Naive thymus-derived CD4-positive, alpha-beta T cell (primary cell): ENCODE data around the gene RPL38. TPM values are rescaled to one million over a fixed set of nuclear protein-coding genes. Genes with fewer than 3 reads are reported as not detected.
"Not testable (repeated sequence)": the region's sequence is repeated elsewhere in the genome, so short reads cannot be mapped to it uniquely, and the experiment has no call there.

Experiments
- ATAC-seq: fragments of 150-1000 bp; cut with Tn5 transposase; 2 replicates; pipeline ENCODE4 v1.10.0; 2021; ENCODE audit warnings: mild to moderate bottlenecking, moderate library complexity
- CTCF ChIA-PET: fragments of 350-600 bp; sonication (Branson Sonifier 250); formaldehyde crosslinking; loops from one replicate; lab custom pipeline; 2021; ENCODE audit warnings: antibody characterized with exemption; lab: Charles Lee
- POLR2A ChIA-PET: fragments of 350-600 bp; sonication (Branson Sonifier 250); formaldehyde crosslinking; loops from one replicate; lab custom pipeline; 2021; ENCODE audit warnings: antibody characterized with exemption, inconsistent platforms; lab: Charles Lee
- DNase-seq, 9 donors: peaks; one replicate each; pipeline versions ENCODE4 v3.0.0 to v3.0.0-alpha.2; 2020 to 2022; ENCODE audit warnings: mixed read lengths in 1 of 9
- H3K27ac ChIP-seq: one replicate; pipeline ENCODE4 v1.7.0; 2013; ENCODE audit warnings: mild to moderate bottlenecking, low read depth, low read length, moderate library complexity
- H3K27me3 ChIP-seq, 2 donors: one replicate each; pipeline ENCODE4 v1.7.0; 2013; ENCODE audit warnings: low read length in 2 of 2, mild to moderate bottlenecking in 2 of 2, moderate library complexity in 2 of 2; ENCODE audit not compliant: control insufficient read depth in 2 of 2, insufficient read depth in 2 of 2
- H3K36me3 ChIP-seq, 3 experiments: 1 replicate in 2 of 3; 2 replicates in 1 of 3; pipeline ENCODE4 v1.7.0; 2013; ENCODE audit warnings: low read length in 3 of 3, mild to moderate bottlenecking in 3 of 3, moderate library complexity in 1 of 3; ENCODE audit not compliant: insufficient read depth in 3 of 3, control insufficient read depth in 2 of 3
- H3K4me1 ChIP-seq, 2 donors: one replicate each; pipeline ENCODE4 v1.7.0; 2013; ENCODE audit warnings: low read length in 2 of 2, mild to moderate bottlenecking in 2 of 2, moderate library complexity in 1 of 2; ENCODE audit not compliant: control insufficient read depth in 2 of 2, insufficient read depth in 2 of 2
- H3K4me3 ChIP-seq: 2 replicates; pipeline ENCODE4 v1.7.0; 2013; ENCODE audit warnings: mild to moderate bottlenecking, low read length
- H3K9me3 ChIP-seq, 3 experiments: 1 replicate in 2 of 3; 2 replicates in 1 of 3; pipeline ENCODE4 v1.7.0; 2013; ENCODE audit warnings: low read length in 3 of 3; ENCODE audit not compliant: control insufficient read depth in 2 of 3
- H3K27ac Mint-ChIP-seq, 9 donors: one replicate each; pipeline ENCODE4 v1.8.0; 2020 to 2022; ENCODE audit warnings: mixed read lengths in 9 of 9, mild to moderate bottlenecking in 8 of 9, moderate library complexity in 5 of 9, inconsistent platforms in 2 of 9
- H3K27me3 Mint-ChIP-seq, 5 donors: one replicate each; pipeline ENCODE4 v1.8.0; 2021 to 2022; ENCODE audit warnings: mixed read lengths in 5 of 5, mild to moderate bottlenecking in 1 of 5
- H3K36me3 Mint-ChIP-seq, 5 donors: one replicate each; pipeline ENCODE4 v1.8.0; 2020 to 2022; ENCODE audit warnings: mixed read lengths in 5 of 5, mild to moderate bottlenecking in 3 of 5, inconsistent platforms in 1 of 5
- H3K4me1 Mint-ChIP-seq, 7 donors: one replicate each; pipeline ENCODE4 v1.8.0; 2020 to 2022; ENCODE audit warnings: mixed read lengths in 7 of 7, mild to moderate bottlenecking in 3 of 7, inconsistent platforms in 1 of 7
- H3K4me3 Mint-ChIP-seq, 10 donors: one replicate each; pipeline ENCODE4 v1.8.0; 2020 to 2022; ENCODE audit warnings: mild to moderate bottlenecking in 10 of 10, mixed read lengths in 10 of 10, moderate library complexity in 6 of 10, inconsistent platforms in 2 of 10
- H3K9me3 Mint-ChIP-seq, 11 donors: one replicate each; pipeline ENCODE4 v1.8.0; 2020 to 2022; ENCODE audit warnings: mixed read lengths in 11 of 11, mild to moderate bottlenecking in 4 of 11, inconsistent platforms in 1 of 11, moderate library complexity in 1 of 11
- intact Hi-C, 2 donors: fragments of 100-400 bp; cut with micrococcal nuclease; formaldehyde crosslinking; loops; one replicate each; pipeline ENCODE4 v1.15.1; 2023
- polyA plus RNA-seq, 2 donors: library from polyadenylated mRNA; unstranded; fragments of 300-500 nt; fragmentation: Illumina TruSeq; gene quantifications; one replicate each; pipeline ENCODE4 v1.2.3, GENCODE V29; 2021
- total RNA-seq, 6 experiments: library from RNA in 5 of 6; stranded (reverse) in 5 of 6; gene quantifications; 1 replicate in 5 of 6; 2 replicates in 1 of 6; pipeline ENCODE4 v1.2.3 and lab custom pipeline; 2021 to 2026

Gene RPL38
- total and polyA plus RNA-seq, 7 experiments from 2014 or later, result 1,097 to 2,553 (median 2,002) TPM

DNA sequence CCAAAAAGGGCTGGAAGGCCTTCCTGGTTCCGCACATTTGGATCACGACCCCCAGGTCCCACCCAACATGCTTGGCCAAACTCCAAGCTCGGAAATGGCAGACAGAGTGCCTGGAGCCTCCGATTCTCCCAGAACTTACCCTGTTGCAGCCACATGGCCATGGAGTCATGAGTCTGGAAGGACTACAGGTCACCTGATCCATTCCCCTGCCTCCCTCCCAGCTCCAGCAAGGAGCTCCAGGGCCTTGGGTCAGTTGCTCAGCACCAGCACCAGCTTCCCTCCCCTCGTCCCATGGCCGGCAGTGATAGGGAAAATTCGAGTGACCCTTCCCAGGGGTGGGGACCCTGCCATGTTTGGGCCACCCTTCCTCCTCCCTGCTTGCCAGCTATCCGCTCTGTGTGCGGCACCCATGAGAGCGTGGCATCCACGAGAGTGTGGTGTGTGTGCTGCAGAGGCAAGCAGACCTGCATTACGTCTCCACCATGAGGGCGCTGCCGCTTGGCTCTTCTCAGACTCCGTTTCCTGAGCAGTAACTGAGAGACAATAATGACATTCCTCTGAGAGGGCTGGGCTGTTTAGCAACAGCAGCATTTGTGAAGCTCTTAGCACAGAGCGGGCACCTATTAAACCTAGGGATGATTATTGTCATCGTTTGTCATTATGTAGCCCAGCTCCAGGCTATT is 21.3 kb upstream of the RPL38 start:
- Mint-ChIP-seq H3K27me3 (peaks cover 0 to 30% (median 5%) of the 10 kb centered on the region in 5 donors), H3K27ac (no peak overlapping the region), H3K36me3 (no peaks in the 10 kb centered on the region), H3K9me3 (peaks cover 0 to 2% (median 0%) of the 10 kb centered on the region in 11 donors), H3K4me3 (no peak overlapping the region), H3K4me1 (no peaks in the 10 kb centered on the region)
- no peaks in the 10 kb centered on the region for H3K27me3 ChIP-seq
- H3K4me1 ChIP-seq, result no peaks in the 10 kb centered on the region
- ChIA-PET POLR2A (no interaction called here), CTCF (interaction anchor here (0.7 kb wide), 1 partner anchor 1471 kb away, joined by 4 read pairs; no protein-coding TSS in a partner anchor)
- no peaks in the 10 kb centered on the region for H3K36me3 ChIP-seq
- H3K4me3 ChIP-seq, result no peak overlapping the region
- intact Hi-C loops, result no loop called here
- no peak for DNase-seq
- no peak for ATAC-seq
- H3K27ac ChIP-seq, result no peak overlapping the region
- H3K9me3 ChIP-seq, result no peaks in the 10 kb centered on the region

DNA sequence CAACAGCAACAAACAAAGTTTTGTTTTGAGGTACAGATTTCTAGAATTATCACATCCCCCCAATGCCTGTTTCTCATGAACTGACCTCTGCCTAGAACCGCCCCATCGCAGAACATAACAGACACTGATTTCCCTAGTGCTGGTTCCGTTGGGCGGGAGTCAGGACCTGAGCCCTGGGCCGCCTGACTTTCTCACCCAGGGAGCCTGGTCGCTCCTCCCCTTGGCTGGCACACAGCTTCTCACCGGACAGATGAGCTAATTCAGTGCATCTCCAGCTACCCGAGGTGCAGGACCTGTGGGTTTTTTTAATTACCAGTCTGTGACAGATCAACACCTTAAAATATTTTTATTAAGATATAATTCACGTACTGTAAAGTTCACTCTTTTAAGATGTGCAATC is 20.1 kb upstream of the RPL38 start:
- H3K9me3 ChIP-seq, result no peaks in the 10 kb centered on the region
- no peak overlapping the region for H3K4me3 ChIP-seq
- H3K36me3 ChIP-seq, result no peaks in the 10 kb centered on the region
- H3K27me3 ChIP-seq, result no peaks in the 10 kb centered on the region
- no peak overlapping the region for H3K27ac Mint-ChIP-seq
- no peak overlapping the region for H3K4me3 Mint-ChIP-seq
- H3K36me3 Mint-ChIP-seq, result no peaks in the 10 kb centered on the region
- ChIA-PET CTCF (no interaction called here), POLR2A (no interaction called here)
- intact Hi-C loops, result no loop called here
- H3K27me3 Mint-ChIP-seq, result peaks cover 0 to 30% (median 5%) of the 10 kb centered on the region in 5 donors
- H3K27ac ChIP-seq, result no peak overlapping the region
- DNase-seq (no peak), ATAC-seq (no peak)
- H3K9me3 Mint-ChIP-seq, result peaks cover 0 to 2% (median 0%) of the 10 kb centered on the region in 11 donors
- H3K4me1 ChIP-seq, result no peaks in the 10 kb centered on the region
- H3K4me1 Mint-ChIP-seq, result no peaks in the 10 kb centered on the region

DNA sequence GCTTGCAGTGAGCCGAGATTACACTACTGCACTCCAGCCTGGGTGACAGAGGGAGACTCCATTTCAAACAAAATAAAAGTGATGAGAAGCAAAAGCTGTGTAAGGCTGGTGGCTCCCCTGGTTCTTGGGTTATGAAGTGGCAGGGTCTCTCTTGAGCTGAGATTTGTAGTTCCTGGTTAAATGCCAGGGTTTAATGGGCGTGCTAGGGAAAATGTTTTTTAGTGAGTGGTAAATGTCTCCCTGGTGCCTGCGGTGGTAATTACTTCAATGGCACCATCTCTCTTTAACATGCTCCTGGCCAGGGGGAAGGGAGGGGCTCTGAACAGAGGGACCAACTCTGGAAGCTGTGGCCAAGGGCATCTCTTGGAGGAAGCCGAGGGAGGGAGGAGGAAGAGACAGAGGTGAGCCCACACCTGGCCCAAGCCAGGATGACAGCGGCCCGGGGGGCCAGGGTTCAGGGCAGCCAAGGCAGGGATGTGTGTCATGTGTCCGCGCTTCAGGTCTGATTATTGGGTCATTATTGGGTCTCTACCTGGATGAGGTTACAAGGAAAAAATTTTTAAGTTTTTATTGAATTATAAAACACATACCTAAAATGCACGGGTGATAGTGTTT is 17.8 kb upstream of the RPL38 start:
- intact Hi-C loops, result no loop called here
- ChIA-PET CTCF (interaction anchor here (0.7 kb wide), 1 partner anchor 181 kb away, joined by 3 read pairs; no protein-coding TSS in a partner anchor), POLR2A (no interaction called here)
- no peaks in the 10 kb centered on the region for H3K36me3 ChIP-seq
- Mint-ChIP-seq H3K36me3 (no peaks in the 10 kb centered on the region), H3K27me3 (peaks cover 0 to 20% (median 5%) of the 10 kb centered on the region in 5 donors), H3K4me3 (no peak overlapping the region), H3K9me3 (peaks cover 0 to 5% (median 0%) of the 10 kb centered on the region in 11 donors), H3K27ac (no peak overlapping the region), H3K4me1 (peaks cover 0 to 2% (median 0%) of the 10 kb centered on the region in 7 donors)
- H3K4me3 ChIP-seq, result no peak overlapping the region
- DNase-seq (no peak), ATAC-seq (no peak)
- H3K27me3 ChIP-seq, result no peaks in the 10 kb centered on the region
- H3K27ac ChIP-seq, result no peak overlapping the region
- no peaks in the 10 kb centered on the region for H3K9me3 ChIP-seq
- H3K4me1 ChIP-seq, result no peaks in the 10 kb centered on the region

DNA sequence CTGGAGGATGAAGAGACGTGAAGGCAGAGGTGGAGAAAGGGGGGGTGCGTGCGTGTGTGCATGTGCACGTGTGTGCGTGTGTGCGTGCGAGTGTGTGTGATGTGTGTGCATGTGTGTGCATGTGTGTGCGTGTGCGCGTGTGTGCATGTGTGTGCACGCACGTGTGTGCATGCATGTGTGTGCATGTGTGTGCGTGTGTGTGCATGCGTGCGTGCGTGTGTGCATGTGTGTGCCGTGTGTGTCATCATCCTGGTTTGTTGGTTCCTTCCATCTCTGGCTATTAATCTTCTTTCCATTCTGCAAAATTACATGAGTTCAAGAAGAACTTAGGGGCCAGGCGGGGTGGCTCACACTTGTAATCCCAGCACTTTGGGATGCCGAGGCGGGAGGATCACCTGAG is 17.0 kb upstream of the RPL38 start:
- intact Hi-C loops, result no loop called here
- Mint-ChIP-seq H3K27me3 (peaks cover 0 to 14% (median 5%) of the 10 kb centered on the region in 5 donors), H3K36me3 (no peaks in the 10 kb centered on the region), H3K4me3 (no peak overlapping the region), H3K4me1 (peaks cover 0 to 2% (median 0%) of the 10 kb centered on the region in 7 donors), H3K9me3 (peaks cover 0 to 6% (median 0%) of the 10 kb centered on the region in 11 donors), H3K27ac (no peak overlapping the region)
- ChIA-PET CTCF (interaction anchor here (0.7 kb wide), 1 partner anchor 180 kb away, joined by 3 read pairs; no protein-coding TSS in a partner anchor), POLR2A (no interaction called here)
- Histone ChIP-seq H3K27me3 (no peaks in the 10 kb centered on the region), H3K4me1 (no peaks in the 10 kb centered on the region), H3K4me3 (no peak overlapping the region), H3K27ac (no peak overlapping the region), H3K36me3 (no peaks in the 10 kb centered on the region), H3K9me3 (no peaks in the 10 kb centered on the region)
- DNase-seq (no peak), ATAC-seq (no peak)

DNA sequence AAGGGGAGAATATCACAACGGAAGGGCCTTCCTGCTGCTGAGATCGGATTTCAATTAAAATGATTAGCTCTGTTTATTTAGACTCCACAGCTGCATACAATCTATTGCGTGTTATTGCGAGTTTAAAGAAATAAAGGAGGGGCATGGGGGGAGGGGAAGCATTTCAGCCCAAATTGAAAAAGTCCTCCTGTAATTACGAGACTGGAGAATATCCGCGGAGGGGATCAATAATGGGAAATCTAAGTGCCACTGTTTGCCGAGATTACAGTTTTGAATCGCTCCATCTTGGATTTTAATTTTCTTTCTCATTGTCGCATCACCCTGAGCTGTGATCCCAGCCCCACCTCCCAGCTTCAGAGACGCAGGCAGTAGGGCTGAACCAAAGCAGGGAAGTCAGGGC is 15.7 kb upstream of the RPL38 start:
- ChIA-PET POLR2A (no interaction called here), CTCF (no interaction called here)
- intact Hi-C loops, result no loop called here
- Mint-ChIP-seq H3K9me3 (peaks cover 0 to 6% (median 0%) of the 10 kb centered on the region in 11 donors), H3K27ac (no peak overlapping the region), H3K27me3 (peaks cover 0 to 11% (median 5%) of the 10 kb centered on the region in 5 donors), H3K4me1 (peaks cover 0 to 2% (median 0%) of the 10 kb centered on the region in 7 donors), H3K4me3 (no peak overlapping the region), H3K36me3 (no peaks in the 10 kb centered on the region)
- DNase-seq (no peak), ATAC-seq (no peak)
- H3K4me3 ChIP-seq, result no peak overlapping the region
- H3K4me1 ChIP-seq, result no peaks in the 10 kb centered on the region
- no peaks in the 10 kb centered on the region for H3K9me3 ChIP-seq
- no peak overlapping the region for H3K27ac ChIP-seq
- H3K36me3 ChIP-seq, result no peaks in the 10 kb centered on the region
- no peaks in the 10 kb centered on the region for H3K27me3 ChIP-seq

DNA sequence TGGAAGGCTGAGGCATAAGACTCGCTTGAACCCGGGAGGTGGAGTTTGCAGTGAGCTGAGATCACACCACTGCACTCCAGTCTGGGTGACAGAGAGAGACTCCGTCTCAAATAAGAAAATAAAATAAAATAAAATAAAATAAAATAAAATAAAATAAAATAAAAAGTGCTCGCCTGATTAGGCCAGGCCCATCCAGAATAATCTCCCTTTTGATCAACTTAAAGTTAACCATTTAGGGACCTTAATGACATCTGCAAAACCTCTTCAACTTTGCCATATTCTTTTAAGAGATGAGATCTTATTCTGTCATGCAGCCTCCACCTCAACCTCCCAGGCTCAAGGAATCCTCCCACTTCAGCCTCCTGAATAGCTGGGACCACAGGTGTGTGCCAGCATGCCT is 14.8 kb upstream of the RPL38 start:
- H3K9me3 Mint-ChIP-seq, H3K4me3 ChIP-seq, H3K27ac Mint-ChIP-seq, H3K4me1 Mint-ChIP-seq, H3K36me3 Mint-ChIP-seq, POLR2A ChIA-PET, intact Hi-C loops, ATAC-seq, CTCF ChIA-PET, H3K4me1 ChIP-seq, H3K27me3 ChIP-seq, DNase-seq, H3K27ac ChIP-seq, H3K4me3 Mint-ChIP-seq, H3K36me3 ChIP-seq, H3K9me3 ChIP-seq: not testable (repeated sequence)
- H3K27me3 Mint-ChIP-seq, result peaks cover 0 to 14% (median 5%) of the 10 kb centered on the region in 5 donors
